C4-2B (cell line): ENCODE results near the gene SNAI3.
A peak's percentile ranks its signal among the peaks of the same experiment; 100 is the strongest.

ENCODE experiments used
- H3K27ac ChIP-seq: fragments of 450-650 bp; 2 replicates; pipeline ENCODE4 v1.5.1; 2017
- CTCF ChIP-seq: fragments of 450-650 bp; conservative IDR thresholded peaks from 2 replicates; pipeline ENCODE4 v1.5.1; 2017; ENCODE audit warnings: mild to moderate bottlenecking
- ZFX ChIP-seq: fragments of 450-650 bp; IDR thresholded peaks from 2 replicates; pipeline ENCODE4 v1.6.1; 2017

The SNAI3 gene

GRCh38 chr16:88706229-88706964 lies 20.1 kb upstream of the SNAI3 start, which contains the start of the genes CTU2 and RNF166:
Gene CTU2 (plus strand): TSS chr16:88706503. CDS start chr16:88706531, 28 bp downstream.
Gene RNF166 (minus strand): TSS chr16:88706408. CDS start chr16:88706325, 83 bp downstream.
- TF ChIP-seq CTCF (no peak), ZFX (peak; percentile 83; the same call in 1 of the 2 replicates)
- H3K27ac ChIP-seq: peak within 1 kb of the TSS; percentile 64

- TF ChIP-seq ZFX (no peak), CTCF (no peak)
- H3K27ac ChIP-seq: peak overlapping the region; percentile 64
Observed at GRCh38 chr16:88705801-88706228, 19.5 kb upstream of the SNAI3 start.

GRCh38 chr16:88705076-88705684 lies 18.9 kb upstream of the SNAI3 start:
- peak overlapping the region; percentile 64 for H3K27ac ChIP-seq
- TF ChIP-seq ZFX (no peak), CTCF (no peak)

GRCh38 chr16:88703486-88704309 lies 17.4 kb upstream of the SNAI3 start:
- TF ChIP-seq ZFX (no peak), CTCF (no peak)
- no peak overlapping the region for H3K27ac ChIP-seq

- H3K27ac ChIP-seq: no peak overlapping the region
- TF ChIP-seq ZFX (no peak), CTCF (no peak)
Observed at GRCh38 chr16:88702371-88703210, 16.3 kb upstream of the SNAI3 start.

DNA sequence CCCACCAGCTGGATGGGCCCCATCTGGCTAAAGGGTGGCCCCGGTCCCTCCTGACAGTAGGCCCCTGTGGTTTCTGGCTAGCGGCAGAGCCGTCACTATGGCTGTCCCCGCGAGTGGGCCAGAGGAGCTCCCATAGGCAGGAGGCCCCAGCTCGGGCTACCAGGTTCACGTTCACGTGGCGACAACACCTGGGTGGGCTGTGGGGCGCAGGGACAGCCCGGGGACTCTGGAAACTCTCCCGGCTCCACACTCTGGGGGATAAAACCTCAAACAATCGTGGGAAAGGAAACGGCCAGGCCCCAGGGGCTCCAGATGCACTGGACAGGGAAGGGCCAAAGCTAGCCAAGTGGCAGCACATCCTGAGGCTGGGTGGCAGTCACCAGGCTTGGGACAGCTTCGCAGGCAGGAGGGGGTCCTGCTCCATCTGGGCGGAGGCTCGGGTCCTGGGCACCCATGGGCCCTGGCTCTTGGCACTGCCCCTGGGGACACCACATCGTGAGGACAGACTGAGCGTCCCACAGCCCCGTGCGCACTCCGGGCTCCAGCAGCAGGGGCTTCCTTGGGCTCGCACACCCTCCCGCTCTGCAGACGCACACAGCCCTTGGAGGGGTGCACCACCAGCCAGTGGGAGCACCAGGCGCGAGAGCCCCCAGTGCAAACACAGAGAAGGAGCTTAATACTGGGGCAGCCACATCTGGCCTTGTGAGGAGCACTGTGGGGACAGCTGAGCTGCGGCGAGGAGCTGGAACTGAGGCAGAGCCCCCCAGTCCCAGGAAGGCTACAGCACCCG lies 15.5 kb upstream of the SNAI3 start:
- no peak overlapping the region for H3K27ac ChIP-seq
- TF ChIP-seq ZFX: no peak
- TF ChIP-seq CTCF: no peak
